Keratinocyte (primary cell): ENCODE data around the gene PDE9A.

Experiments used
- EZH2 ChIP-seq: IDR thresholded peaks from one replicate; pipeline ENCODE4 v1.6.1; 2012; ENCODE audit warnings: inconsistent platforms, mild to moderate bottlenecking, low read length, moderate library complexity
- TF ChIP-seq, protein P1 (sequence below), 3 experiments: IDR thresholded peaks in 1 of 3; conservative IDR thresholded peaks in 1 of 3; optimal IDR thresholded peaks in 1 of 3; 2 replicates in 2 of 3; 3 replicates in 1 of 3; pipeline versions ENCODE3 to v1.5.1; 2011; ENCODE audit warnings: low read length in 3 of 3, mild to moderate bottlenecking in 3 of 3, moderate library complexity in 2 of 3, control low read depth in 1 of 3, inconsistent platforms in 1 of 3; ENCODE audit not compliant: insufficient read depth in 2 of 3; ENCODE audit errors: extremely low read depth in 1 of 3

DNA sequence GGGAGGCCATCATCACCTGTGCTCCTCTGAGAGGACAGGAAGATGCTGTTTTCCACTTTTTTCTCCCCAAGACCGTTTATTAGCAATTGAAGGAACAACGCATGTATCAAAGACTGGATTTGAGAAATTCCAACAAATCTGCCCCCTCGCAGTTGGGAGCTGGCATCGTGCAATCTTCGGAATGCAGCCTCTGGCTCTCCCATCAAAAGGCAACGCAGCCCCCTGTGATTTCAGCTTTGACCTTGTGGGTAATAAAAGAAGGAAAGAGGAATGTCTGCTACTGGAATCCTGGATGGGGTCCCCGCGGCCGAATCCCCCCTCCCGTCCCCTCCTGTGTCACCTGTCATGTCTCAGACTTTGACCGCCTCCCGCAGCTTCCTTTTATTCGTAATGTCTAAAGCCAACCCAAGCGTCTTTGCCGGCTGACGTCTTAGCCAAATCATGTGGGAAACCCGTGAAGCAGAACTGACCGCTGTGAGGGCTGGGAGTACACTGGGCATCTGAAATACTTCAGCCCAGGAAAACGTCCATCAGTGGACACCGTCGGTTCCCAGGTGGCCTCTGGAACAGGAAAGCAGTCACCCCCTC, 124.4 kb downstream of the PDE9A start:
- TF ChIP-seq, protein P1, sequence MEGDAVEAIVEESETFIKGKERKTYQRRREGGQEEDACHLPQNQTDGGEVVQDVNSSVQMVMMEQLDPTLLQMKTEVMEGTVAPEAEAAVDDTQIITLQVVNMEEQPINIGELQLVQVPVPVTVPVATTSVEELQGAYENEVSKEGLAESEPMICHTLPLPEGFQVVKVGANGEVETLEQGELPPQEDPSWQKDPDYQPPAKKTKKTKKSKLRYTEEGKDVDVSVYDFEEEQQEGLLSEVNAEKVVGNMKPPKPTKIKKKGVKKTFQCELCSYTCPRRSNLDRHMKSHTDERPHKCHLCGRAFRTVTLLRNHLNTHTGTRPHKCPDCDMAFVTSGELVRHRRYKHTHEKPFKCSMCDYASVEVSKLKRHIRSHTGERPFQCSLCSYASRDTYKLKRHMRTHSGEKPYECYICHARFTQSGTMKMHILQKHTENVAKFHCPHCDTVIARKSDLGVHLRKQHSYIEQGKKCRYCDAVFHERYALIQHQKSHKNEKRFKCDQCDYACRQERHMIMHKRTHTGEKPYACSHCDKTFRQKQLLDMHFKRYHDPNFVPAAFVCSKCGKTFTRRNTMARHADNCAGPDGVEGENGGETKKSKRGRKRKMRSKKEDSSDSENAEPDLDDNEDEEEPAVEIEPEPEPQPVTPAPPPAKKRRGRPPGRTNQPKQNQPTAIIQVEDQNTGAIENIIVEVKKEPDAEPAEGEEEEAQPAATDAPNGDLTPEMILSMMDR (optimal IDR thresholded peaks at IDR 0.05 in 1 of 3, IDR thresholded peaks at IDR 0.05 in 1 of 3, conservative IDR thresholded peaks at IDR 0.05 in 1 of 3; ENCODE audit: extremely low read depth in 1 of 3, insufficient read depth in 2 of 3, low read length in 3 of 3): no peak
- no peak for TF ChIP-seq EZH2
